GM12872 (cell line): Measurements from ENCODE around the gene NRAP.

Source experiments
- CTCF ChIP-seq: IDR thresholded peaks from 3 replicates; pipeline ENCODE4 v1.5.1; 2011; ENCODE audit warnings: low read depth, mild to moderate bottlenecking, low read length, moderate library complexity; ENCODE audit not compliant: insufficient read depth

NRAP gene

DNA sequence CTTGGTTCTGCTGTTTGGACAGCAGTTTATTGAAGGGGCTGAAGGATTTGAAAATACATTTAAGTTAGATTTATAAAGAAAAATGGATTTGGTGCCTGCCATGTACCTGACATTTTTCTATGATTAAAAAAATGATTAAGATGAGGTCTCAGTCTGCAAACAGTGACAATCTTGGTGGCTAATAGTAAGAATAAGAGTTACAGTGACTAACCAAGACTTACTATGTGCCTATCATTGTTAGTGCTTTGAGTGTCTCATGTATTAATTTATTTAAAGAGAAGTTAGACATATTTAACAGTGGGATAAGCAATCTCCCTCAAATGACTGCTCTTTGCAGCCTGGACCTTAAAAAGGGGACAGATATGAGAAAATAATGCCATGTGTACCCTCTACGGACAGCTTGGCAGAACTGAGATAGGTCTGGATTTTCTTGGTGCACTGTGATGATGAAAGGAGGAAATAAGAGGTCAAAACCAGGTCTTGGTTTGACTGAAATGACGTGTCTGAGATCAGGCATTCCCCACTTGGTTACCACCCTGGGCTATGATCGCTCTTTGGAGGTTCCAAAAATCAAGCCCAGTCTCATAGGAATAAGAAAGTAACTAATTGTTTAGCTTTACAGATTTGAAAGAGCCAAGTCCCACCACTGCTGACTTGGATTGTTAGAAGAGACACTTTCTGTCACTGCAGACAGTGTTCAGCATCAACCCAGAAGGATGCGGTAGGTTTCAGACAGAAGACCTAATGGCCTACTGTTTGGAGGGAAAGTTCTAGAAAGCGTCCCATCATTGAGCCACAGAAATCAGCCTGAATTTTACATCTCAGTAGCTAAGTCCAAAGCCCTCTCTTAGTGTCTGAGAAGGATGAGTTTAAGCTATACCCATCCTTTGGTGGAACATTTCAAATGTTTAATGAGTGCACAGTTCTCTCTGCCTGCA, 18.0 kb upstream of the NRAP start:
- no peak for TF ChIP-seq CTCF

GRCh38 chr10:113680190-113681111, 16.6 kb upstream of the NRAP start:
- TF ChIP-seq CTCF = no peak

DNA sequence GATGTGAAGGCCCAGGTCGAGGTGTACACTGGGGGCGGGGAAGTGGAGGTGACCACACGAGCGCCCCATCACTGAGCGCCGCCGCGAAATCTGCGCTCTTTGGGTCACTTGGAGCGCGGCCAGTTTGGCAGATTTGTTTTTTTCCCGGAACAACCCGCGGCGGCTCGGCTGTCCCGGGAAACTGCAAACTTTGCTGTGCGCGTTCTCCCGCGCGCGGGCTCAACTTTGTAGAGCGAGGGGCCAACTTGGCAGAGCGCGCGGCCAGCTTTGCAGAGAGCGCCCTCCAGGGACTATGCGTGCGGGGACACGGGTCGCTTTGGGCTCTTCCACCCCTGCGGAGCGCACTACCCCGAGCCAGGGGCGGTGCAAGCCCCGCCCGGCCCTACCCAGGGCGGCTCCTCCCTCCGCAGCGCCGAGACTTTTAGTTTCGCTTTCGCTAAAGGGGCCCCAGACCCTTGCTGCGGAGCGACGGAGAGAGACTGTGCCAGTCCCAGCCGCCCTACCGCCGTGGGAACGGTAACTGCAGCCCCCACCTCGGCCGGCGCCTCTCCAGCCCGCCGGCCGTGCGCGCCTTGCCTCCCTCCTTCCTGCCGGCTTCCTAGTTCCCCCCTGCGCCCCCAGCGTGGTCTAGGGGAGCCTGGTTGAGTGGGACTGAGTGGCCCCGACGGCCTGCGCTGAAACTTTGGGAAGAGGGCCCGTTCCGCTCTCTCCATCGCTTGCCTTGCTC, 15.8 kb upstream of the NRAP start, which contains the start of gene CASP7:
TSS of gene CASP7 (plus strand) at position 450 of the 727 bp plus-strand sequence. CDS start 17,582 bp downstream, outside the sequence.
- peak; percentile 41 for TF ChIP-seq CTCF

- TF ChIP-seq CTCF = no peak
Measured at GRCh38 chr10:113666682-113667252, 2.9 kb upstream of the NRAP start.

- no peak for TF ChIP-seq CTCF
Measured at GRCh38 chr10:113665806-113666354, 2.0 kb upstream of the NRAP start.

GRCh38 chr10:113665352-113665751, 1.5 kb upstream of the NRAP start:
- no peak for TF ChIP-seq CTCF
